Activated CD4-positive, alpha-beta T cell treated with anti-CD3 and anti-CD28 coated beads, Interleukin-2, amount 50 U/mL, for 16 hours (primary cell): ENCODE data around the gene SHCBP1.
"Not testable (repeated sequence)": the region's sequence is repeated elsewhere in the genome, so short reads cannot be mapped to it uniquely, and the experiment has no call there.

Experiments
- DNase-seq: peaks from one replicate; pipeline ENCODE4 v3.0.0-alpha.2; 2020

The SHCBP1 gene, protein sequence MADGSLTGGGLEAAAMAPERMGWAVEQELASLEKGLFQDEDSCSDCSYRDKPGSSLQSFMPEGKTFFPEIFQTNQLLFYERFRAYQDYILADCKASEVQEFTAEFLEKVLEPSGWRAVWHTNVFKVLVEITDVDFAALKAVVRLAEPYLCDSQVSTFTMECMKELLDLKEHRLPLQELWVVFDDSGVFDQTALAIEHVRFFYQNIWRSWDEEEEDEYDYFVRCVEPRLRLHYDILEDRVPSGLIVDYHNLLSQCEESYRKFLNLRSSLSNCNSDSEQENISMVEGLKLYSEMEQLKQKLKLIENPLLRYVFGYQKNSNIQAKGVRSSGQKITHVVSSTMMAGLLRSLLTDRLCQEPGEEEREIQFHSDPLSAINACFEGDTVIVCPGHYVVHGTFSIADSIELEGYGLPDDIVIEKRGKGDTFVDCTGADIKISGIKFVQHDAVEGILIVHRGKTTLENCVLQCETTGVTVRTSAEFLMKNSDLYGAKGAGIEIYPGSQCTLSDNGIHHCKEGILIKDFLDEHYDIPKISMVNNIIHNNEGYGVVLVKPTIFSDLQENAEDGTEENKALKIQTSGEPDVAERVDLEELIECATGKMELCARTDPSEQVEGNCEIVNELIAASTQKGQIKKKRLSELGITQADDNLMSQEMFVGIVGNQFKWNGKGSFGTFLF

DNA sequence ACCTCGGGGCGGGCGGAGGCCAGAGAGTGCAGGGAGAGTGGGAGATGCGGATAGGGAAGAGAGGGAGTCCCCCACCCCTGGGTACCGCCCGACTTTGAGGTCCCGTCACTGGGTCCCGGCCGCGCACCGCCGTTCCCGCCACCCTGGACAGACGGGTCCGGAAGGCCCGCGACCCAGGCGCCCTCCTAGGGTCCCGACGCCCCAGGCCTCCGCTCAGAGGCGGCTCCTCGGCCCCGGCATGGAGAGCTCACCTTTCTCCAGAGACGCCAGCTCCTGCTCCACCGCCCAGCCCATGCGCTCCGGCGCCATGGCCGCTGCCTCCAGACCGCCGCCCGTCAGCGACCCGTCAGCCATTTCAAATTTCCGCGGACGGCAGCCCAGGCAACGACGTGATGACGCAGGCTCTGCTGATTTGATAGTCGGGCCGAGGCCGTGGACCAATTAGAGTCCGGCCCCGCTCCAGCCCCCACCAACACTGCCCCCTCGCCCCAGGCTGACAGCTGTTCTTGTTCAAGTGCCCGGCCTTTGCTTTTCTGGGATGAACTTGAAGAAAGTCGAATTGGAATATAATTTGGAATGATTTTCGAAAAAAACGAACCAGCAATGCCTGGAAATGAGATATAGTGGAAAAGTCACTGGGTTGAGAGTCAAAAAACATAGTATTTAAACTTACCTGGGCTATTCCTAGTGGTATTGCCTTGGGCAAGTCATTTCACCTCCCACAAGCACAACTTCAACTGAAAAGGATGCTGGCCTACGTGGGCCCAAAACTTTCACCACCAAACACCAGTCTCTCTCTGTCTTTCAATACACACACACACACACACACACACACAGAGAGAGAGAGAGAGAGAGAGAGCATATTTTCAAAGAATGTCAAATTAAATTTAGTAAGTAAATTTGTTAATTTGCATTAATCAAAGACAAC, at the start of gene SHCBP1:
SHCBP1 (minus strand) TSS at position 374 of the 928 bp plus-strand sequence; CDS start at position 354, 20 bp downstream.
- peak; percentile 90 for DNase-seq

DNA sequence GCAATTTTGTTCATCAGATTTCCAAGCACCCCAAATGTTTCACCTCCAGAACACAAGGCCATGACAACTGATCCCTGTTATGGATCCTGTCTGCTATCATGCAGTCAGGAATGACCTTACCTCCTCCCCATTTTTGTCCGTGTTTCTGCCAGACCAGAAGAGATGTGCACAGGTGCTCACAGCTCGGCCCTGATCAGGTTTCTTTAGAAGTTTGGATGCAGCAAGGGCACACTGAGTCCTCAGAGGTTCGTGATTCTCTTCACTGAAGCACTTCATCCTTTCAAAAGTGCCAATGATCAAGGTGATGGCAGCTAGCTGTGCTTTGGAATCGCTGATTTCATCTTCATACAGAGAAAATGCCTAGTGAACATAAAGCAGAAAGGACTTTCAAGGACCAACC, 40.9 kb upstream of the SHCBP1 start:
- no peak for DNase-seq

DNA sequence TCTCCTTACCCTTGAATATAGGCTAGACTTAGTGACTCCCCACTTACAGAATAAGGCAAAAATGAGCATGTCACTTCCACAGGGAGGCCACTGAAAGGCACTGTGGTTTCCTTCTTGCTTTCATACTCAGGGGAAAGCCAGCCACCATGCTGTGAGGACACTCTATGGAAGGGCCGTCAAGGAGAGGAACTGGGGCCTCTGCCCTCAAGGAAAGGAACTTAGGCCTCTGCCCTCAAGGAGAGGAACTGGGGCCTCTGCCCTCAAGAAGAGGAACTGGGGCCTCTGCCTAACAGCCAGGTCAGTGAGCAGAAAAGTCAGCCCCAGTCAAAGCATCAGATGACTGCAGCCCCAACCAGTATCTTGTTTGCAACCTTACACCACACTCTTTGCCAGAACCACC, 37.7 kb upstream of the SHCBP1 start:
- peak; percentile 42 for DNase-seq

DNA sequence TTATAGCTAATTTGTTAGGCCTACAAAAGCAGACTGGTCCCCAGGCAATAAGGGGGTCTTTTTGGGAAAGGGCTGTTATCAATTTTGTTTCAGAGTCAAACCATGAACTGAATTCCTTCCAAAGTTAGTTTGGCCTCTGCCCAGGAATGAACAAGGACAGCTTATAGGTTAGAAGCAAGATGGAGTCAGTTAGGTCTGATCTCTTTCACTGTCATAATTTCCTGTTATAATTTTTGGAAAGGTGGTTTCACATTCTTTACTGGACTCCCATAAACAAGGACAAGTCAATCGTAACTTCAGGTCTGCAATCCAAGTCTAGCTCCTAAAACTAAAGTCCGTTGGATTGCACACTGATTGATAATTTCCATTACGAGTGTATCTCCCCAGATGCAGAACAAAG, 30.1 kb upstream of the SHCBP1 start:
- no peak for DNase-seq

DNA sequence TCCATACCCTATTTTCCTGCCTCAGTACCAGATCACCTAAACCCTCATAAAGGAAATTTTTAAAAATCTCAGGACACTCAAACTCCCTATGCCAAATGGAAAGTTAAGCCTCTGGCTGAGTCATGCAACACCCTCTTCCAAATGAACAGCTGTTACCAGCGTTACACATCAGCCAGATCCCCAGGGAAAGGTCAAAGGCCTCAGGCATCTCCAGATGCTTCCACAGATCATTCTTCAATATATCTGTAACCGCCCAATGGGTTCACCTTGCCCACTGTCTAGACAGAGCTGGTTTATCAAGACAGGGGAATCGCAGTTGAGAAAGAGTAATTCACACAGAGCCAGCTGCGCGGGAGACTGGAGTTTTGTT, 29.1 kb upstream of the SHCBP1 start:
- no peak for DNase-seq

DNA sequence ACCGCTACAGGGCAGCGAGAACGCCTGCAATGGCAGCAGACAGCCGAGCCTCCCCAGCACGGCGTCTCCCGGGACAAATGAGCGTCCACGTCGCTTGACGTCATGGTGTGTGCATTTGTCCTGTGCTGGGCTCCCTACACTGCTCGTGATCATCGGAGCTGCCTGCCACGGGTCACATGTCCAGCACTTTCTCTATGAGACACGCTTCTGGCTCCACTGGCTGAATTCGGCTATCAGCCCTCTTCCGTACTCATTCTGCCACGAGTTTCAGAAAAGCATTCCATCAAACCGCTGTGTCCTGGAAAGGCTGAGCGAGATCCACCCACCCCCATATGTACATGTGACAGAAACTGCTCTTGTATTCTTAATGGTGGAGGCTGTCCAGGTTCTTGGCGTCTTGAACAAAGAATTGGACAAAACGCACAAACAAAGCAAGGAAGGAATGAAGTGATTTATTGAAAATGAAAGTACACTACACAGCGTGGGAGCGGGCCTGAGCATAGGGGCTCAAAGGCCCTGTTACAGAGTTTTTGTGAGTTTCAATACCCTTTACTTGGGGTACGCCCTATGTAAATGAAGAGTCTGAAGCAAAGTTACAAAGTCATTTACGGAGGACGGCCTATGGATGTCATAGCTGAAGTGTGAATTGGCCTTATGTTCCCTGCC, 28.5 kb upstream of the SHCBP1 start:
- DNase-seq, result no peak

DNA sequence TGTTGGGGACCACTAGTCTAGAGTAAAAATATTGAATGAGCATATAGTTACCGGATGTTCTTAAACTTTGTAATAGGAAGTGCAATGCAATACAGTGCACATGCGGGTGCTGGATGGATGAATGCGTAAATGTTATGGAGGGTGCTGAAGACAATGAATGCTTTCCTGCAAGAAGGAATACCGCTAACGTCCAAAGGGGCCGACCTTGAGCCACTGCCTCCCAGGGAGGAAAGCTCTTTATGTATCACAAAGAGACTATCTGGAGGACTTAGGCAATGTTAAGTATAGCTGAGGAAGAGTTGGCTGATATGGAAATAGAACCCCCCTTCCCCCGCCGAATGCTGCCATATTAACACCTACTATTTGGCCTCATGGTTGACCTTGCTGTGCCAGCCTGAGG, 27.5 kb upstream of the SHCBP1 start:
- DNase-seq, result no peak

DNA sequence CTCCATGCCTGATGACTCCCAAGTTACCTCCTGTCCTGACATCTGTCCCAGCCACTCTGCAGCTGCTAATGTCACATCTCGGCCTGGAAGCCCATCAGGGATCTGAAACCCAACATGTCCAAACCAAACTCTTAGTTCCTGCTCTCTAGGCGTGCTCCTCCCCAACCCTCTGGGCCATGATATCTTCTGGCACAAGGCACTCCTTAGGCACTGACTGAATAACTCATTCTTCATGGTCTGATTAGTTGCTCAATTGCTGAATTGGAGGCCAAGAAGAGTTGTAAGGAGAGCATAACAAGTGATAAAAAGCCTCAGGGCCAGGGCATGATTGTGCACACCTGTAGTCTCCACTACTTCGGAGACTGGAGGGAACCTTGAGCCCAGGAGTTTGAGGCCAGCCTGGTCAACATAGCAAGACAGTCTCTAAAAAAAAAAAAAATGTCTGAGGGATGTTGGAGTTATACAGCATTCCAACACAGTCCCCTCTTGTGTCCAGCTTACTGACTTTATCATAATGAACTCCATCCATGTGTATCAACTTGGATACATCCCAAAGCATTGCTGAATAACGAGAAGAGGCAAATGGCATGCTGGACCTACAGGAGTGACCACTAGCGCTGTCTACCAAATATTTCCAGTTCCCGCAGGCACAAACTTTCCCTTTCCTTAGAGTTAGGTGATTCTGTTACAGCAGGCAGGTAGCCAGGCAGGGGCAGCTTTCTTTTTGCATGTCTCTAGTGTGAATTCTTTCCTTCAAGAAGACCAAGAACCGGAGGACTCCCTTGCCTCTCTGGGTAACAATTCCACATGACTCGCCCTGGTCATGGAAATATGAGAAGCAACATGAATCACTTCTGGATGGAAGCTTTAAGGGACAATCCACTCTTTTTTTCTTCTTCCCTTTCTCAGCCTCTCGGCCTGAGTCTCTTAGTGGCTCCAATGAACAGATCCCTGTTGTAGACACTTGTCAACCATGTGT, 18.1 kb upstream of the SHCBP1 start:
- no peak for DNase-seq

DNA sequence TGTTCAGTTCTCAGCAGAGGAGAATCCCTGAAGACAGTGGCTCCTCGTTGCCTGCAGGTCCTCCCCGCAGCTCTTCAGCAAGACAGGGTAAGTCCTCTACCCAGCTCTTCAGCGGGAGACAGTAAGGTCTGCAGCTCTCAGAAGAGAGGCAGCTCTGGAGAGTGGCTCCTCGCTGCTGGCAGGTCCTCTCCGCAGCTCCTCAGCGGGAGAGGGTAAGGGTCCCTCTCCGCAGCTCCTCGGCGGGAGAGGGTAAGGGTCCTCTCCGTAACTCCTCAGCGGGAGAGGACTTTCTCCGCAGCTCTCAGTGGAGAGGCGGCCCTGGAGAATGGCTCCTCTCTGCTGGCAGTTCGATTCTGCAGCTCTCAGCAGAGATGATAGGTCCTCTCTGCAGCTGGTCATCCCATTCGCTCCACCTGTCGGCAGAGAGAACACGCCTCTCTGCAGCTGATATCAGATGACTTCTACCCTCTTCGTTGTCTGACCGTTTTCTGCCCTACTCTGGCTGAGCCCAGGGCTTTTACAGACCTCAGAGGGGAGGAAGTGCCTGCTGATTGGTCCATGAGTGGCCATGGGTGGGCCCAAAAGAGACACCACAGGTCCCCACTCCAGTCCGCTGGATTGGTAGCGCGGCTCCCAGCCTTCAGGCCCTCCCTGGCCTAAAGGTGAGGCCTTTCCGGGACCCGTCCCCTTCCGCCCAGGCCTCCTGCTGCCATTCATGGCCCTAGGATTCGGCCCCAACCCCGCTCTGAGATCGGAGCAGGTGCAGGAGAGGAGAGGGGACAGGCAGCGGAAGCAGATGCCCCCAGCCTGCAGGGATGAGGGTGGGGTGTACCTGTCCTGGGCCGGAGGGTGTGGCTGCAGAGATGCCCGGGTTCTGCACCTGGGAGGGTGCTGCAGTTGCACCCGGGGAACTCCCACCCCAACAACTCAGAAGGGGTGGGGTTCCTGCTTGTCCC, 11.9 kb upstream of the SHCBP1 start:
- no peak for DNase-seq

DNA sequence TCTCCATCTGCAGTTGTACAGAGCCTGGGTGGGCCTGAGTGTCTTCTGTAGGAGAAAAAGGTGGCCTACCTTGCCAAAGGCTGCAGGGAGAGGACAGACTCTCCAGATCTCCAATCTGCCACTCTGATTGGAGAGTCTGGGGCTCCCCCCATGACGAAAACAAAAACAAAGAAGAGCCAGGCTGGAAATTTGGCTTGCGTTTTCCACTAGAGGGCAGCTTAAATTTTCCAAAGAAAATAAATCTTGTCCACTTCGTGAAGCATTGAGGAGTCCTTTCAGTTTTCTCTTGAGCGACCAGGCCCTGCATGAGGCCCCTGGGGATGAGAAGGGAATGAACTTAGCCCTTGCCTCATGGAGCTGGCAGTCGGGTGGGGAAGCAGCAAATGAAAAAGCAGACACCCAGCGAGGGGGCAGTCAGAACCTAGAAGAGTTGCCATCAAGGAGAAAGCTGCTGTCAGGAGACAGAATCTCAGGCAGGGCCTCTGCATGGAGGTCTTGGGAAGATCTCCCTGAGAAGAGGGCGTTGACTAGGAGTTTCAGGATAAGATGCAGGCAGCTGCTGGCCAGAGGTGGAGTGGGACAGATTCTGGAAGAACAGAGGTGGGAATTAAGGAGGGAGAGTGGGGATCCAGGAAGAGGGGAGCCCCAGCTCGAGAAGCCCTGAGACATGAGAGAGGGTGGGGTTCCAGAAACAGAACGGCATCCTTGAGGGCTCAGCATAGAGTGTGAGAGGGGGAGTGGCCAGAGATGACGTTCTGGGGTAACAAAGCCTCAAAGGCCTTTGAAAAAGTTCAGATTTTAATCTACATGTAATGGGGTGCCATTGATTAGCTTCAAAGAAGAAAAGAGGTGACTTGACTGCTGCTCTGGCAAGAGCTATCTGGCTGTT, 8.4 kb upstream of the SHCBP1 start:
- DNase-seq, result no peak

DNA sequence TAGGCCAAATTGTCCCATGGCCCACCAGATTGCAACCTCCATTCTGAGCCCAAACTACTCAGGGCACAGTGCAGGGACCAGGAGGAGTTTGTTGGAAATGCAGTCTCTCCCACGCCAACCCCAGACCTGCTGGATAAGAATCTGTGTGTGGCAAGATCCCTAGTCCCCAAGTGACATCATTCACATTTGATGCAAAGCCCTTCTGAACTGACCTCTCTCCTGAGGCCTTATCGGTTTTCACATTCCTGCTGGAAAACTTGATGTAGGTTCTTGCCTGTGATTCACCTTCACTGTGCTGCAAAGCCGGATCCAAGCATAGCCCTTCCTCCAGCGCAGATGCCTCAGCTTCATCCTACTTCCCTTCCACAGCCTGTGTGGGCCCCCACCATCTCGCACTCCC, 6.6 kb upstream of the SHCBP1 start:
- no peak for DNase-seq

DNA sequence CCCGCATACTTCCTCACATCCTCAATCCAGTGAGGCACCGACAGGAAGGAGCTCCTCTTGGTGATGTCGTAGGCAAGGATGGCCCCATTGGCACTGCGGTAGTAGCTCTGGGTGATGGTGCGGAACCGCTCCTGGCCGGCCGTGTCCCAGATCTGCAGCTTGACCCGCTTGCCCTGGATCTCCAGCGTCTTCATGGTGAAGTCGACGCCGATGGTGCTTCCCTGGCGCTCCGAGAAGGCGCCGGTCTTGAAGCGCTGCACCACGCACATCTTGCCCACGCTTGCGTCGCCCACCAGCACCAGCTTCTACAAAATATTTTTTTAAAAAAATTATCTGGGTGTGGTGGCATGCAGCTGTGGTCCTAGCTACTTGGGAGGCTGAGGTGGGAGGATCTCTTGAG, 5.5 kb upstream of the SHCBP1 start:
- not testable (repeated sequence) for DNase-seq

DNA sequence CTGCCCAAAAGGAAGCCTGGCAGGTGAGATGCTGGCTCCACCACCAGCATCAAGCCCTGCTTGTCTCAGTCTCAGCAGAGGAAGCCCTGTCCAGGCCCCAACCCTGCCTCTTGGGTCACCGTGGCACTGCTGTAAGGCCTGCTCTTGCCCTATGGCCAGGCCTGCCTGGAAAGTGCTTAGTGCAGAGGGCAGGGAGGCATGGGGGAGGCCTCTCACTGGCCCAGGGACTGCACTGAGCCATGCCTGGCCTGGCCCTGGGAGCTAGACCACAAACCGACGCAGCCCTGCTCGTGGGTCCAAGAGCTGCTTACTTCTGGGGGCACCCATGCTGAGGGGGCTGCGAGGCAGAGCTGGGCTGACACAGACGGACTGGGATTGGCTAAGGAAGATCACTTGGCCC, 3.7 kb upstream of the SHCBP1 start:
- not testable (repeated sequence) for DNase-seq

DNA sequence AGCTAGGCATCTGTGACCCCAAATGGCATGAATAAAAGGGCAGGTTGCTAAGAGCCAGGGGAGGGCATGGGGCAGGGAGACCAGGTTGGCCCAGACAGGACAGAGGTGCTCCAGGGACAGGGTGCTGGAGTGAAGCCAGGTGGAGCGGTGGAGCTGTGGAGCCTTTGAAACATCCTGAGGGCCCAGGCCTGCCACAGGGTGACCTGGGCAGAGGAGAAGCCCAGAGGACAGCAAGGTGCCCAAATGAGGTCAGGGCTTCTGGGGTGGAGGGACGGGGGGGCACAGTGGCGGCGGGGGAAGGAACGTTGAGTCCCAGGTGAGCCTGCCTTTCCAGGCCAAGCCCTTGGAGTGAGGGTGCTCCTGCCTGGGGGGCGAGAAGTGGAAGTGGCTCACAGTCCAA, 2.5 kb upstream of the SHCBP1 start:
- not testable (repeated sequence) for DNase-seq

DNA sequence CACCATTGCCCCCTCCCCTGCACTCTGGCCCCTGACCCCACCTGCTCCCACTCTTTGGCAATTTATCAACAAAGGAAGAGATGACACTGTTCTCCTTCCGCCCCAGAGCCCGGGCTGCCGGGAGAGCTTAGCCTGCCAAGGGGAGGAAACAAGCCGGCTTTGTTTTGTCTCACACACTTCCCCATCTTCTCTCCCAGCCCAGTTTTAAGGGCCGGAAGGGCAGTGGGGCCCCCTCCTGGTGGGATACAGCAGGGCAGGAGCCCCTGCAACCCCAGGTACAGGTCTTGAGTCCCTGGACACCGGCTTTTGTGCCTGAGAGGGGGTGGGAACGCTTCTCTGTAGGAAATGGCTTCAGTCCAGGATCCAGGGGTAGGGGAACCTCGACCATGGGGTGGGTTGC, 2.1 kb upstream of the SHCBP1 start:
- not testable (repeated sequence) for DNase-seq

DNA sequence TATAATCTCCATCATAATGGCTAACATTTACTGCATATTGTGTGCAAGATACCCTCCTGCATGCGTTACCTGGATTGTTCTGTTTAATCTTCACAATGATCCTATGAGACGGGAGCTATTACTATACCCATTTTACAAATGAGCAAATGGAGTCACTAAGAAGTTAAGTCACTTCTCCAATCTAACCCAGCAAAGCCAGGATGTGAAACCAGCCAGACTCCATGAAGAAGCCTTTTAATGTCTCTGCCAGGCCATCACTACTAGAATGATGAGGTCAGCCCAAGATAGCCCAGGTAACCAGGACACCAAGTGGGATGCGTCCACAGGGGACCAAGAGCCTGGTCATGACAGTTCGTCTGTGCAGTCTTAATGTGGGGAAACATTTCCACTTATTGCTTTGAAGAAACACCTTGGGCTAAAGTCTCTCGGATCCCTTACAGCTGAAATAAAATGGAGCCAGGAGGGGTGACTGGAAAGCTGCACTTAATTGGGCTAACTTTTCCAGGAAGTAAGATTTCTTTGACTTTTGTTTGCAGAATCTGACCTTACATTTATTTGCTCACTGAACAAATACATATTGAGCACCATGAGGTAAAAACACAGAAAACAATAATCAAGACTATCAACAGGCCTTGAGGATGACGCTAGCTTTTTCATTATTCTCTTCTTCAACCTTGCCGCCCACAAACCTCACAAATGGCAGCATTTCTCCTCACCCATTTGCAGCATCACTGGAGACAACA, 926 bp upstream of the SHCBP1 start:
- no peak for DNase-seq

DNA sequence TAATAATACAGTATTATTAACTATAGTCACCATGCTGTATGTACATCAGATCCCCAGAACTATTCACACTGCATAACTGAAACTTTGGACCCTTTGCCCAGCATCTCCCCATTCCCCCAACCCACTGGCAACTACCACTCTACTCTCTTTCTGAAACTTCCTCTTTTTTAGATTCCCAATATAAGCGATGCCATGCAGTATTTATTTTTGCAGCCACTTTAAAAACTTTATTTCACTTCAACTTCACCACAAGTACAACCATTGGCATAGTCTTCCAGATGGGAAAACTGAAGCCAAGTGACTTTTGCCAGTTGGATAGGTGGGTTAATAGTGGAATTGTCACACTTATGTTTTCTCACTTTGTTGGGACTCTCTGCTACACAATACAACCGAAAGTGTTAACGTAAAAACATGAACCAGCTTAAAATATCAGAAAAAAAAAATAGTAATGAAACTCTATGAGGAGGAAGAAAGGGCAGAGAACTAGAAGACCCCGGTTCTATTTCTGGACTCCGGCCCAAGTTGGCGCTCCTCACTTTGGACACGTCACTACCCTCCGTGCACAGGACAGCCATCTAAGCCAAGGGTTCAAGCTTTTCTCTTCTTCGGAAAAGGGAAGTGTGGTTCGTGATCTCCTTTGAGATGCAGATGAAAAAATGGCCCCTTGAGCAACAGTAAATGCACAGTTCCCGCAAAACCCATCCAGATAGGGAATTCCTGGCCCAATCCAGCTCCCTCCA, 743 bp downstream of the SHCBP1 start:
- DNase-seq, result peak; percentile 27

DNA sequence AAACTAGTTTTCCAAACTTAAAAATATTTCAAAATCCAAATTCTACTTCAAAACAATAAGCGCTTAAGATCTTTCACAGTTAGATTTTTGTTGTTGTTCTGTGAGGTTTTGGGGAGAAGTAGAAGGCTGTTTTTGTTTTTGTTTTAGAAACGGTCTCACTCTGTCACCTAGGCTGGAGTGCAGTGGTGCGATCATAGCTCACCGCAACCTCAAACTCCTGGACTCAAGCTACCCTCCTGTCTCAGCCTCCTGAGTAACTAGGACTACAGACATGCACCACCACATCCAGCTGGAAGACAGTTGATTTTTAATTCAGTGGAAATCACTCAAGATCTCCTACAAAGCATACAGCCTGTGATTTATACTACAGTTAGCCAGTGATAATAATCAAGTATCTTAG, 2.7 kb downstream of the SHCBP1 start:
- no peak for DNase-seq
